Cardiac muscle cell (in vitro differentiated cells and primary cell): ENCODE data around the gene ZSWIM6. TPM values are rescaled to one million over a fixed set of nuclear protein-coding genes. Genes with fewer than 3 reads are reported as not detected.
A peak's percentile ranks its signal among the peaks of the same experiment; 100 is the strongest.

ENCODE experiments used
- DNase-seq, 2 donors: peaks; one replicate each; pipeline versions ENCODE4 v3.0.0 to v3.0.0-alpha.2; 2010 to 2017; ENCODE audit warnings: low read depth in 1 of 2, low spot score in 1 of 2
- H3K27ac ChIP-seq: fragments of 200-600 bp; sonication (generic); 2 replicates; pipeline ENCODE4 v1.5.1; 2016
- H3K27me3 ChIP-seq: fragments of 200-600 bp; sonication (generic); 2 replicates; pipeline ENCODE4 v1.6.0; 2016; ENCODE audit warnings: control low read depth
- H3K36me3 ChIP-seq: fragments of 200-600 bp; sonication (generic); 2 replicates; pipeline ENCODE4 v1.5.1; 2016; ENCODE audit warnings: control low read depth
- H3K4me1 ChIP-seq: fragments of 200-600 bp; sonication (generic); 2 replicates; pipeline ENCODE4 v1.8.1; 2017; ENCODE audit warnings: low read depth, mild to moderate bottlenecking, mixed run types
- H3K4me3 ChIP-seq: fragments of 200-600 bp; sonication (generic); 2 replicates; pipeline ENCODE4 v1.5.1; 2016; ENCODE audit warnings: mild to moderate bottlenecking
- H3K9me3 ChIP-seq: fragments of 200-600 bp; sonication (generic); 2 replicates; pipeline ENCODE4 v1.5.1; 2017; ENCODE audit warnings: low read depth, mild to moderate bottlenecking, control low read depth
- polyA plus RNA-seq: library from polyadenylated mRNA; unstranded; fragments of >200 nt; fragmentation: Nextera tagmentation; extraction: Ambion mirVana; gene quantifications from 2 replicates; pipeline ENCODE4 v1.2.1, GENCODE V29; 2016
- total RNA-seq: library from RNA; depleted of rRNA; stranded (reverse); fragments of >200 nt; gene quantifications from 2 replicates; pipeline ENCODE4 v1.2.3, GENCODE V29; 2016
- TF ChIP-seq, protein P1 (sequence below): IDR thresholded peaks from 2 replicates; pipeline ENCODE4 v1.5.1; 2012; ENCODE audit warnings: low read depth, mild to moderate bottlenecking, low read length

Gene ZSWIM6
- total and polyA plus RNA-seq, 2 experiments from 2014 or later = 3.4 to 8.3 TPM

DNA sequence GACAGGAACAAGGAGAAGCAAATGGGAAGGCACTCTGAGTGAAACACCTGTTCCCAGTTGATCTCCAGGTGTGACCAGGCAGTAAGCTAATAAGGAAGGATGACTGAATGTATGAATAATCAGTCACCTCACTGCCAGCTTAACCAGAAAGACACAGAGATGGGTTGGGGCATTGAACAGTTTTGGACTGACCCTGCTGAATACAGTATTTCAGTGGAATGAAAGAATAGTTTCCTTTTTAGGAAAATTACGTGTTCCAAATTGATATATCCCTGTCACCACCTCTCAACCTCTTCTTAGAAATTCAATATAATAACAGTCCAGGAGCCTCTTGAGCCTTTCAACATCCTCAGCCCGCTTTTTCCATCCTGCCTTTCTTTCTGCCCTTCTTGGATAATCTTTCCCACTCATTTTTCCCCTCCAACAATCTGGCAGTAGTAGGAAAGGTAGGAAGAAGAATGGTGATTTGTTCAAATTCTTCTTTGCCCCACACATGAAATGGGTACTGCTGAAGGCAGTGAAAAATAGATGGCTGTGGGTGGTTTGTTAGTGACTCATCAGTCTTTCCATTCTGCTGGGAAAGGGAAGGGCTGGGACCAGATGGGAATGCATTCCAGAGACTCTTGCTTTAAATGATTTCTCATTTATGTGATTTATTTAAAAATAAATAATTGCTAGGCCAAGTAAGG, 117.9 kb downstream of the ZSWIM6 start:
- TF ChIP-seq, protein P1, sequence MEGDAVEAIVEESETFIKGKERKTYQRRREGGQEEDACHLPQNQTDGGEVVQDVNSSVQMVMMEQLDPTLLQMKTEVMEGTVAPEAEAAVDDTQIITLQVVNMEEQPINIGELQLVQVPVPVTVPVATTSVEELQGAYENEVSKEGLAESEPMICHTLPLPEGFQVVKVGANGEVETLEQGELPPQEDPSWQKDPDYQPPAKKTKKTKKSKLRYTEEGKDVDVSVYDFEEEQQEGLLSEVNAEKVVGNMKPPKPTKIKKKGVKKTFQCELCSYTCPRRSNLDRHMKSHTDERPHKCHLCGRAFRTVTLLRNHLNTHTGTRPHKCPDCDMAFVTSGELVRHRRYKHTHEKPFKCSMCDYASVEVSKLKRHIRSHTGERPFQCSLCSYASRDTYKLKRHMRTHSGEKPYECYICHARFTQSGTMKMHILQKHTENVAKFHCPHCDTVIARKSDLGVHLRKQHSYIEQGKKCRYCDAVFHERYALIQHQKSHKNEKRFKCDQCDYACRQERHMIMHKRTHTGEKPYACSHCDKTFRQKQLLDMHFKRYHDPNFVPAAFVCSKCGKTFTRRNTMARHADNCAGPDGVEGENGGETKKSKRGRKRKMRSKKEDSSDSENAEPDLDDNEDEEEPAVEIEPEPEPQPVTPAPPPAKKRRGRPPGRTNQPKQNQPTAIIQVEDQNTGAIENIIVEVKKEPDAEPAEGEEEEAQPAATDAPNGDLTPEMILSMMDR = no peak
- Histone ChIP-seq H3K27ac (no peak overlapping the region), H3K9me3 (no peaks in the 10 kb centered on the region), H3K4me1 (no peaks in the 10 kb centered on the region), H3K27me3 (no peaks in the 10 kb centered on the region), H3K4me3 (no peak overlapping the region), H3K36me3 (no peaks in the 10 kb centered on the region)
- DNase-seq = peak in 1 of 2 donors; percentile 87

- H3K4me3 ChIP-seq = no peak overlapping the region
These were observed 118.6 kb downstream of the ZSWIM6 start for GRCh38 chr5:61450493-61451279.

DNA sequence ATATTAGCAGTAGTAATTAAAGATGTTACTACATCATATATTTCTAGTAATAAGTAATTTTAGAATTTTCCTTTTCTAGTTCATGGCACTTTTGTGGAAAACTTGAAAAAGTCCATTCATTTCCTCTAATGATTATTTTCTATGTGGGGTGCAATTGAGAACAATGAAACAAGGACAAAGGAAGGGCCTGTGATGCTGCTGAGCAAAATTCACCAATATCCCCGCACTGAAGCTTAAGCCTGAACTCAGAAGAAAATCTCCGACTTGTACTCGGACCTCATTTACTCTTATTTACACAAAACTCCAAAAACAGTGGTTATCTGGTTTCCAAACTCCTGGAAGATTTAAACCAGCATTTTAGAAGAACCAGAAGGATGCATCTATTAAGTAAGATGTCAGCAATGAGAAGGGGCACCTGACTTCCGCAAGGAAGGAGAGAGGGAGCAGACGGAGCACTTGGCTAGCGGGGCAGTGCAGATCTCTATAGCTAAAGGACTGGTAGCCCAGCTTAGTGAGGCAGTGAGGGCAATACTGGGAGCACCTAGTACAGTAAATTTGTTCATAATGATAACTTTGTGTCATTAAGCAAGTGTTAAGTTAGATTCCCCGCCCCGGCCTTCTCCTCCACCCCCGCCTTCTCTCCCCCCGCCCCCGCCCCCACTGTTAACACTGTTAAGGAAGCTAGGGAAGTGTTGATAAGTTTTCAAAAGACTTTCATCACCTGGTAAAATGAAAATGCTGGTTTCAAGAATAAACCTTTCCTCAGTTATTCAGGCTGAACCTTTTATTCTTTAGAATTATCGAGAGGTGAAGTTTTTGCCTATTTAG, 123.3 kb downstream of the ZSWIM6 start:
- Histone ChIP-seq H3K9me3 (no peaks in the 10 kb centered on the region), H3K36me3 (no peaks in the 10 kb centered on the region), H3K4me1 (no peaks in the 10 kb centered on the region), H3K4me3 (no peak overlapping the region), H3K27me3 (no peaks in the 10 kb centered on the region), H3K27ac (no peak overlapping the region)
- peak in 1 of 2 donors; percentile 23 for DNase-seq
- TF ChIP-seq, protein P1 = no peak

More at GRCh38 chr5:61450493-61451279, 118.6 kb downstream of the ZSWIM6 start:
- no peaks in the 10 kb centered on the region for H3K4me1 ChIP-seq
- no peaks in the 10 kb centered on the region for H3K27me3 ChIP-seq
- no peak overlapping the region for H3K27ac ChIP-seq
- no peaks in the 10 kb centered on the region for H3K36me3 ChIP-seq
- TF ChIP-seq, protein P1 = no peak
- H3K9me3 ChIP-seq = no peaks in the 10 kb centered on the region
- peak in 1 of 2 donors; percentile 63 for DNase-seq

- no peak for DNase-seq
- H3K27me3 ChIP-seq = no peaks in the 10 kb centered on the region
- no peak overlapping the region for H3K4me3 ChIP-seq
- TF ChIP-seq, protein P1 = no peak
- no peaks in the 10 kb centered on the region for H3K9me3 ChIP-seq
- no peaks in the 10 kb centered on the region for H3K36me3 ChIP-seq
- H3K27ac ChIP-seq = no peak overlapping the region
- H3K4me1 ChIP-seq = peaks cover 6% of the 10 kb centered on the region
These were observed 128.4 kb downstream of the ZSWIM6 start for GRCh38 chr5:61460471-61460870.

DNA sequence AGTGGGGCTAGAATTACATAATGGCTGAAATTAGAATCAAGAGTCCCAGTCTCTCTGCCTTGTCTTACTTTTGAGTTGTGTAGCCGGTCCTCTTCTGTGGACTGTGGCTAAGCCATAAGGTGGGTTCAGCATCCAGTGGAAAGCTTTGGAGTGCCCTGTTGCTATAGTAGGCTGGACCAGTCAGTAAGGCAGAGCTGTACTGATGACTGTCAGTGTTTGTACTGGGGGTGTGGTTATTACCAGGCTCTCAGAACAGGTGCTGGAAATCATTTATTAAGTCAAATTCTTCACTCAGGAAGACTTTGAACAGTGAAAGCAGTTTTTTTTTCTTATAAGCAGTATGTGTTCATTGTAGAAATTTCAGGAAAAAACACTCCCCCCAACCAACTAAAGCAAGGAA, 129.4 kb downstream of the ZSWIM6 start:
- no peak for DNase-seq
- H3K36me3 ChIP-seq = no peaks in the 10 kb centered on the region

More for the DNA sequence above, 129.4 kb downstream of the ZSWIM6 start:
- Histone ChIP-seq H3K4me3 (no peak overlapping the region), H3K9me3 (no peaks in the 10 kb centered on the region), H3K4me1 (peaks cover 6% of the 10 kb centered on the region), H3K27ac (no peak overlapping the region), H3K27me3 (no peaks in the 10 kb centered on the region)
- TF ChIP-seq, protein P1 = no peak
